GM19468 (cell line): ENCODE data around the gene RFX2.
"Not testable (repeated sequence)": the region's sequence is repeated elsewhere in the genome, so short reads cannot be mapped to it uniquely, and the experiment has no call there.

ENCODE experiments used
- ATAC-seq: cut with Tn5 transposase; IDR thresholded peaks from one replicate; pipeline ENCODE4 v1.9.1; 2021; ENCODE audit warnings: mild to moderate bottlenecking, moderate library complexity, moderate number of reproducible peaks; ENCODE audit not compliant: unreplicated experiment; ENCODE audit errors: extremely low read depth

Gene RFX2

GRCh38 chr19:6106643-6107294, 3.5 kb downstream of the RFX2 start:
- not testable (repeated sequence) for ATAC-seq

- no peak for ATAC-seq
These were observed 4.9 kb downstream of the RFX2 start for GRCh38 chr19:6105444-6105843.

DNA sequence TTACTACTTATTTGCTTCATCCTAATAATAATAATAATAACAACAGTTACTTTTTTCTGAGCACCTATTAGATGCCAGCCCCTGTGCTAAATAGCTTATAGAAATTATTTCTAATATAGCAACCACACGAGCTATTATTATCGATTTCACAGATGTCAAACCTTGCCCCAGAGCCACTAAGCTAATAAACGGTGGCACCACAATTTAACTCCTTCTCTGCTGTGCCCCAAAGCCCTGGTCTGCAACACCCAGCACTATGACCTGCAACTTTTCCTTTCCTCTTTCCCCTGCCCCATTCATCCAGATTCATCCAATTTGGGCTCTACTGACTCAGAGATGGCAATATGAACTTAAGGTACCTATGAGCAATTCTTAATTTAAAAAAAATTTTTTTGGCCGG, 6.4 kb downstream of the RFX2 start:
- ATAC-seq: no peak

GRCh38 chr19:6103217-6103644, 7.1 kb downstream of the RFX2 start:
- ATAC-seq: no peak

- ATAC-seq: no peak
These were observed 8.3 kb downstream of the RFX2 start for GRCh38 chr19:6101991-6102390.

- ATAC-seq: no peak
These were observed 8.9 kb downstream of the RFX2 start for GRCh38 chr19:6101291-6101825.

DNA sequence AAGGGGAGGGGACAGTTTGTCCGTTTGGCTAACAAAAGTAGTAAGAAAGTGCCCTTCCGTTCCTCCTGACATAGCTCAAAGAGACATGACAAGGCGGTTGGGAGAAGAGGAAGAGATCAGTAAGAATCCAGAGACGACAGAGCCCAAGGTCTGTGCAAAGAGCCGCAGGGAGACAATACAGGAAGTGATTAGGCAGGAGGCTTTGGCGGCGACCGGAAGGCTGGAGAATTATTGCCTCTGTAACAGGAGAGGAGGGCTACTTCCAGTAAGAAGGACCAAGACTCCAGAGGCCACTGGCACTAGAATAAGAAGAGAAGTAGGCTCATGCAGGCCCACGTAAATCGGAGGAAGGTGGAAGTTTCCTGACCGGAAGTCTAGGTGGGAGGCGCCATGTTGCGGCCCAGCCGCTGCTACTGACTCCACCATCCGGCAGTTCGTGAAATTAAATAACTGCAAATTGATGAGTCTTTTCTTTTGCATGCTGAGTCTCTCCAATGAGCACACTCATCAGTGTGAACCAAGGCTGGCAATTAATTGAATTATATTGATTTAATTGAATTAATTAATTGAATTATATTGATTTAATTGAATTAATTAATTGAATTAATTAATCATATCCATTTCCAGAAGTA, 9.9 kb downstream of the RFX2 start:
- no peak for ATAC-seq

GRCh38 chr19:6099599-6099998, 10.7 kb downstream of the RFX2 start:
- no peak for ATAC-seq

- no peak for ATAC-seq
These were observed 11.3 kb downstream of the RFX2 start for GRCh38 chr19:6099033-6099432.

DNA sequence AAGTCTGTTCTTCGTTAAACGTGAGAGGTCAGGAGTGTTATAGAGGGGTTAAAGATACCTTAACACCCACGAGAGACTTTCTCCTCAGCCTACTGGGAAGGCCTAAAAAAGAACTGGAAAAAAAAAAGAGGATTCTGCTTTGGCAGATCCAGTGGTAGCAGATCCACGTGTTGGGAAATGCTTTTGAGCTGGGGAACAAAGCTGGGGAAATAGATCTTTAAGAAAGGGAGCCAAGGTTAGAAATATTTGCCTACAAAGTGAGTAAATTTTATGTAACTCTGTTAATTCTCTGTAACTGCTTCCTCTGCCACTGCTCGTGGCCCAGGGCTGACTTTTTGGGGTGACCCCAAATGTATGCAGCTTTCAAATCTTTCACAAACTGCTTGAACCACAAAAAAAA, 11.7 kb downstream of the RFX2 start:
- no peak for ATAC-seq

- no peak for ATAC-seq
These were observed 12.4 kb downstream of the RFX2 start for GRCh38 chr19:6097911-6098310.

DNA sequence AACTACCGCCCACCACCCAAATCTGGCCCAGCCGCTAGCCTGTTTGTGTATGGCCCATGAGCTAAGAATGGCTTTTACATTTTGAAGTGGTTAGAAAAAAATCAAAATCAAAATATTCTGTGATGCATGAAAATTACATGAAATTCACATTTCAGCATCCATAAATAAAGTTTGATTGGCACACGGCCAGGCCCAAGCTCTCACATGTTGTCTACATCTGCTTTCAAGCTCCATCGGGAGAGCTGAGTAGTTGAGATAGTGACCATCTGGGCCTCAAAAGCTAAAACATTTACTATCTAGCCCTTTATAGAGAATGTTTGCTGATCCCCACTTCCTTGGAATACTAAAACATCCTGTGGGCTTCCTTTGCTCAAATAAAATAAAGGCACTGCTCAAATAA, 14.5 kb downstream of the RFX2 start:
- ATAC-seq: no peak

DNA sequence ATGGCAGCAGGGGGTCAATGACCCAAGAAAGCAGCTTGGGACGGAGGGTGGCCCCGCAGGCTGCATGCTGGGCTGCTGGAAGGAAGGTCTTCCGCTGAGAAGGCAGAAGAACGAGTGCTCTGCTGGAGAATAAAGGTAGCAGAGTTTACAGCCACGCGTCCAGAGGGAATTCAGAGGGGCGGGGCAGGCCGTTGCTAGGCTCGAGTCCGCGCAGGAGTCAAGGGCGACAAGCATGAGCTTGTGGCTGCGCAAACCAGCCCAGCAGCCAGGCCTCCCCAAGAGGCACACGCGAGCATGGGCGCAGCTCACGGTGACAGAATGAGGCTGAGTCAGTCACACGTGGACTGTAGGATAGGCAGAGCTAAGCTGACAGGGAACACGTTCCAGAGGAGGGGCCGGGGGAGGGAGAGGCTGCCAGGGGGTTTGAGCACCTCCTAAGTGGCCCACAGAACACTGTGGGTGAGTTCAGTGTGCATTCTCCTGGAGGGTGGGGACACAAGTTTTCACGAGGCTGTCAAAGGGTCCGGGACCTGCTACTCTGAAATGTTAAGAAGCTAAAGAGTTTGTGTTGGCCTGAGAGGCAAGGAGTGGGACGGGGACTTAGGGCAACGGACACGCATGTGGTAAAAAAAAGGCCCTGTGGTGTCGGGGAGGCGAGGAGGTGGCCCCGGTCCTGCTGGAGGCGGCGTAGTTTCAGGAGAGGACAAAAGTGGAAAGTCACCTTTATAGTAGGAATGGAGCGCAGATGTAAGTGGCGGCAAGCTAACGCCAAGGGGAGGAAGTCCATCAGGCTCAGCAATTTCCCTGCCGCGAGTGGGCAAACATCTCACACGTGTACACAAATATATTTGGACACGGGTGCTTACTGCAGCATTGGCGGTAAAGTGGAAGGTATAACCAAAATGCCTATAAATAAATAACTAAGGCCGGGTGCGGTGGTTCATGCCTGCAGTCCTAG, 17.7 kb downstream of the RFX2 start:
- ATAC-seq: no peak

GRCh38 chr19:6091771-6092291, 18.5 kb downstream of the RFX2 start:
- ATAC-seq: no peak

GRCh38 chr19:6090634-6091033, 19.7 kb downstream of the RFX2 start:
- no peak for ATAC-seq

DNA sequence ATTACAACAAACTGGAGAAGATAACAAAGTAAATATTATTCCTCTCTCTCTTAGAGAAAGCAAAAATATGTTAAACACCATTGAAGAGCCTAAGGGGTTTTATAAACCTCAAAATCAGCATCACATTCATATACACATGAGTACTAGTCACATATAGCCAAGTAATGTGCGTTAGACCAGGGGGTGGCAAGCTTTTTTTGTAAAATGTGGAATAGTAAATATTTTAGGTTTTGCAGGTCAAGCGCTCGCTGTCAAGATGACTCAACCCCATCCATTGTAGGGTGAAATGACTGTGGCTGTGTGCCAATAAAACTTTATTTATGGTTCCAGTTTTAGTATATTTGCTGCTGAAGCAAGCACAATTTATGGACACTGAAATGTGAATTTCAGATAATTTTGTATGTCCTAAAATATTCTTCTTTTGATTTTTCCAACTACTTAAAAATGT, 21.7 kb downstream of the RFX2 start:
- ATAC-seq: no peak

- no peak for ATAC-seq
These were observed 23.2 kb downstream of the RFX2 start for GRCh38 chr19:6087074-6087571.

- ATAC-seq: no peak
These were observed 24.1 kb downstream of the RFX2 start for GRCh38 chr19:6086068-6086788.

DNA sequence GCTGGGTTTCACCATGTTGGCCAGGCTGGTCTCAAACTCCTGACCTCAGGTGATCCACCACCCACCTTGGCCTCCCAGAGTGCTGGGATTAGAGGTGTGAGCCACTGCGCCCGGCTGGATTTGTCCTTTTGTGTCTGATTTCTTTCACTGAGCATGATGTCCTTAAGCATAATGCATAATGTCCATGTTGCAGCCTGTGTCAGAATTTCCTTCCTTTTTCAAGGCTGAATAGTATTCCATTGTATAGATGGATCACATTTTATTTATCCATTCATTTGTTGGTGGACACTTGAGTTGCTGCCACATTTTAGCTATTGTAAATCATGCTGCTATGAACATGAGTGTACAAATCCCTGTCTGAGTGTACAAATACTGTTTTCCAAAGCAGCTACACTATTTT, 25.5 kb downstream of the RFX2 start:
- no peak for ATAC-seq

- ATAC-seq: no peak
These were observed 31.2 kb downstream of the RFX2 start for GRCh38 chr19:6079107-6079506.
